Stimulated activated CD8-positive, alpha-beta memory T cell treated with anti-CD3 and anti-CD28 coated beads, Interleukin-7, amount 100 ng/mL, for 1 hour (primary cell): ENCODE results near the gene TMEM69.
"Not testable (repeated sequence)": the region's sequence is repeated elsewhere in the genome, so short reads cannot be mapped to it uniquely, and the experiment has no call there.

Source experiments
- DNase-seq, 2 donors: peaks; one replicate each; pipeline ENCODE4 v3.0.0-alpha.2; 2020; ENCODE audit warnings: low read depth in 2 of 2

Gene TMEM69

GRCh38 chr1:45677751-45678245 is 10.2 kb upstream of the TMEM69 start:
- DNase-seq, result no peak

- DNase-seq, result no peak
Observed at GRCh38 chr1:45678489-45678888, 9.5 kb upstream of the TMEM69 start.

- DNase-seq, result no peak
Observed at GRCh38 chr1:45679123-45679522, 8.9 kb upstream of the TMEM69 start.

GRCh38 chr1:45682942-45683341 is 5.0 kb upstream of the TMEM69 start:
- no peak for DNase-seq

GRCh38 chr1:45684402-45684801 is 3.6 kb upstream of the TMEM69 start:
- DNase-seq, result no peak

- no peak for DNase-seq
Observed at GRCh38 chr1:45685308-45686014, 2.5 kb upstream of the TMEM69 start.

- peak; percentile 26 to 46 for DNase-seq
Observed at GRCh38 chr1:45686015-45686287, 2.0 kb upstream of the TMEM69 start.

GRCh38 chr1:45686288-45687013 is 1.5 kb upstream of the TMEM69 start, which contains the start of gene GPBP1L1:
GPBP1L1 (minus strand) TSS chr1:45686533; CDS start chr1:45659087, 27,446 bp downstream.
- DNase-seq, result peak; percentile 96 to 97

GRCh38 chr1:45687014-45687753 is 797 bp upstream of the TMEM69 start:
- DNase-seq, result peak; percentile 89 to 91

- DNase-seq, result not testable (repeated sequence)
Observed at GRCh38 chr1:45693811-45694210, 5.8 kb downstream of the TMEM69 start.

- DNase-seq, result no peak
Observed at GRCh38 chr1:45694823-45695222, 6.8 kb downstream of the TMEM69 start.

GRCh38 chr1:45704637-45705036 is 16.7 kb downstream of the TMEM69 start:
- DNase-seq, result no peak

GRCh38 chr1:45713711-45714110 is 25.7 kb downstream of the TMEM69 start:
- no peak for DNase-seq

- no peak for DNase-seq
Observed at GRCh38 chr1:45716700-45717099, 28.7 kb downstream of the TMEM69 start.

GRCh38 chr1:45717386-45717785 is 29.4 kb downstream of the TMEM69 start:
- not testable (repeated sequence) for DNase-seq

- DNase-seq, result no peak
Observed at GRCh38 chr1:45718289-45718688, 30.3 kb downstream of the TMEM69 start.

- no peak for DNase-seq
Observed at GRCh38 chr1:45721207-45721606, 33.2 kb downstream of the TMEM69 start.

- DNase-seq, result no peak
Observed at GRCh38 chr1:45722809-45723208, 34.8 kb downstream of the TMEM69 start.

GRCh38 chr1:45723248-45723930 is 35.4 kb downstream of the TMEM69 start:
- DNase-seq, result no peak

- DNase-seq, result not testable (repeated sequence)
Observed at GRCh38 chr1:45726007-45726406, 38.0 kb downstream of the TMEM69 start.

- DNase-seq, result no peak
Observed at GRCh38 chr1:45730075-45730779, 42.2 kb downstream of the TMEM69 start.
